NT2/D1 (cell line): ENCODE results near the gene LDAF1.

Experiments
- SUZ12 ChIP-seq: IDR thresholded peaks from 2 replicates; pipeline ENCODE4 v1.6.1; 2011; ENCODE audit not compliant: insufficient read length, insufficient read depth; ENCODE audit errors: extremely low read depth
- YY1 ChIP-seq: IDR thresholded peaks from 2 replicates; pipeline ENCODE4 v1.6.1; 2011; ENCODE audit not compliant: insufficient read length, insufficient read depth
- ZNF274 ChIP-seq: IDR thresholded peaks from 2 replicates; pipeline ENCODE4 v1.6.1; 2011; ENCODE audit warnings: mild to moderate bottlenecking, low read depth, low read length

DNA sequence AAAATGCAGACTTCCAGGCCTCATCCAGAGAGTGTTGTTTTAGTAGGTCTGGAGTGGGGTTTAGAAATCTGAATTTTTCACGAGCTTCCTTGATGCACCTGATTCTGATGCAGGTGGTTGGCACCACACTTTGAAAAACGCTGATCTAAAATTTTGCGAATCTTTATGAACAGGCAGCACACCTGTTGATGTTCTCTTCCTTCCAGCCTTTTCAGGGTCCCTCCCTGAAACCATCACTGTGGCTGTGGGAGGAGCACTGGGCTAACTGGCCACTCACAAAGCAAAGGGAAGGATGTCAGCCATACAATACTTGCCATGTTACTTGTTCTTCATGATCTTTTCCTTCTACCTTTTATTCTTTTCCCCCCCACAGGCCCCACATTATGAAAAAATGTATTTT lies 14.2 kb downstream of the LDAF1 start:
- no peak for TF ChIP-seq SUZ12
- no peak for TF ChIP-seq YY1
- no peak for TF ChIP-seq ZNF274
